Measurements from ENCODE around the gene SPATA20. TPM values are rescaled to one million over a fixed set of nuclear protein-coding genes. Genes with fewer than 3 reads are reported as not detected.

The SPATA20 gene
- 90.5 and 141 TPM in 2 replicates for total RNA-seq

GRCh38 chr17:50547035-50547735, at the start of gene SPATA20:
SPATA20 (plus strand) TSS chr17:50547174; CDS start chr17:50547209, 35 bp downstream.

GRCh38 chr17:50507871-50508572, 39.0 kb upstream of the SPATA20 start, which contains the start of gene MYCBPAP:
MYCBPAP (plus strand) TSS chr17:50508439; CDS start chr17:50508675, 236 bp downstream.

GRCh38 chr17:50532452-50533024, 14.4 kb upstream of the SPATA20 start, which contains the start of gene EPN3:
EPN3 (plus strand) TSS chr17:50532735; CDS start chr17:50536557, 3,822 bp downstream.

GRCh38 chr17:50560185-50560824, 13.3 kb downstream of the SPATA20 start, which contains the start of gene CACNA1G:
CACNA1G (plus strand) TSS chr17:50560715; CDS start chr17:50561460, 745 bp downstream.

Other genes starting within 250 kb of the SPATA20 start
- gene XYLT2, start 201.0 kb upstream of the SPATA20 start, total RNA-seq = 55.4 and 76.3 TPM in 2 replicates
- 28.4 and 76.8 TPM in 2 replicates for gene MRPL27, start 174.0 kb upstream of the SPATA20 start, total RNA-seq
- 0.33 and 10.9 TPM in 2 replicates for gene EME1, start 173.9 kb upstream of the SPATA20 start, total RNA-seq
- 142 and 176 TPM in 2 replicates for gene LRRC59, start 149.7 kb upstream of the SPATA20 start, total RNA-seq
- 27.6 and 62.0 TPM in 2 replicates for gene ACSF2, start 121.0 kb upstream of the SPATA20 start, total RNA-seq
- not detected in 2 replicates for gene CHAD, start 78.3 kb upstream of the SPATA20 start, total RNA-seq
- gene RSAD1, start 68.3 kb upstream of the SPATA20 start, total RNA-seq = 20.5 and 24.0 TPM in 2 replicates
- 1.5 and 2.8 TPM in 2 replicates for gene MYCBPAP, start 38.7 kb upstream of the SPATA20 start, total RNA-seq
- gene EPN3, start 14.4 kb upstream of the SPATA20 start, total RNA-seq = under 0.01 TPM in 1 of 2 replicates, not detected in the other
- 0.87 and 1.7 TPM in 2 replicates for gene CACNA1G, start 13.5 kb downstream of the SPATA20 start, total RNA-seq
- 9.7 and 21.2 TPM in 2 replicates for gene ABCC3, start 87.7 kb downstream of the SPATA20 start, total RNA-seq
- gene ANKRD40, start 160.7 kb downstream of the SPATA20 start, total RNA-seq = 33.2 and 34.8 TPM in 2 replicates
- 21.2 and 29.5 TPM in 2 replicates for gene LUC7L3, start 172.4 kb downstream of the SPATA20 start, total RNA-seq
- not detected in 2 replicates for gene ANKRD40CL, start 220.3 kb downstream of the SPATA20 start, total RNA-seq

Data from smooth muscle cell of trachea (primary cell).